CD14-positive monocyte (primary cell): ENCODE measurements around the gene LYRM4. TPM values are rescaled to one million over a fixed set of nuclear protein-coding genes. Genes with fewer than 3 reads are reported as not detected.

Source experiments
- DNase-seq, 3 donors: peaks; one replicate each; pipeline ENCODE4 v3.0.0-alpha.2; 2011 to 2022
- H2AFZ ChIP-seq: 2 replicates; pipeline ENCODE4 v1.6.0; 2012; ENCODE audit warnings: mild to moderate bottlenecking, low read depth, low read length, inconsistent platforms; ENCODE audit not compliant: insufficient read depth, poor library complexity, severe bottlenecking
- H3K27ac ChIP-seq, 2 donors: 1 replicate in 1 of 2; 2 replicates in 1 of 2; pipeline ENCODE4 v1.5.1; 2012 to 2013; ENCODE audit warnings: low read length in 2 of 2, control low read depth in 1 of 2, inconsistent platforms in 1 of 2, low read depth in 1 of 2, mild to moderate bottlenecking in 1 of 2
- H3K27me3 ChIP-seq, 2 donors: one replicate each; pipeline versions ENCODE4 v1.6.0 to v1.6.1; 2011 to 2013; ENCODE audit warnings: low read length in 2 of 2; ENCODE audit not compliant: control insufficient read depth in 2 of 2, insufficient read depth in 2 of 2
- H3K36me3 ChIP-seq, 2 donors: replicated peaks in 1 of 2; 1 replicate in 1 of 2; 2 replicates in 1 of 2; pipeline versions ENCODE4 v1.5.1 to v1.6.1; 2012 to 2013; ENCODE audit warnings: low read length in 2 of 2, control low read depth in 1 of 2, inconsistent platforms in 1 of 2, mild to moderate bottlenecking in 1 of 2; ENCODE audit not compliant: insufficient read depth in 2 of 2, control insufficient read depth in 1 of 2
- H3K4me1 ChIP-seq, 2 donors: 1 replicate in 1 of 2; 2 replicates in 1 of 2; pipeline versions ENCODE4 v1.5.1 to v1.6.1; 2012 to 2013; ENCODE audit warnings: low read length in 2 of 2, control low read depth in 1 of 2, inconsistent platforms in 1 of 2, mild to moderate bottlenecking in 1 of 2, moderate library complexity in 1 of 2; ENCODE audit not compliant: insufficient read depth in 2 of 2, control insufficient read depth in 1 of 2
- H3K4me2 ChIP-seq: replicated peaks from 2 replicates; pipeline ENCODE3; 2012; ENCODE audit warnings: low read length, moderate library complexity, mild to moderate bottlenecking; ENCODE audit not compliant: poor library complexity, severe bottlenecking; ENCODE audit errors: extremely low read depth
- H3K4me3 ChIP-seq, 3 experiments: fragments of 200-600 bp in 1 of 3; sonication (generic) in 1 of 3; replicated peaks in 1 of 3; 1 replicate in 2 of 3; 2 replicates in 1 of 3; pipeline ENCODE4 v1.5.1; 2011 to 2013; ENCODE audit warnings: low read length in 3 of 3, mild to moderate bottlenecking in 3 of 3, control low read depth in 2 of 3, low read depth in 2 of 3, inconsistent platforms in 1 of 3, moderate library complexity in 1 of 3
- H3K79me2 ChIP-seq: 2 replicates; pipeline ENCODE4 v1.6.0; 2012; ENCODE audit warnings: mild to moderate bottlenecking, control low read depth, inconsistent platforms, low read length, moderate library complexity; ENCODE audit not compliant: insufficient read depth
- H3K9ac ChIP-seq: 2 replicates; pipeline ENCODE4 v1.6.0; 2017; ENCODE audit warnings: low read length, mild to moderate bottlenecking; ENCODE audit not compliant: insufficient read depth, poor library complexity, severe bottlenecking
- H3K9me3 ChIP-seq, 2 donors: replicated peaks in 1 of 2; 1 replicate in 1 of 2; 2 replicates in 1 of 2; pipeline versions ENCODE4 v1.5.1 to v1.6.1; 2012 to 2013; ENCODE audit warnings: low read length in 2 of 2, control low read depth in 1 of 2; ENCODE audit not compliant: control insufficient read depth in 1 of 2, insufficient read depth in 1 of 2
- H4K20me1 ChIP-seq: 2 replicates; pipeline ENCODE4 v1.6.0; 2012; ENCODE audit warnings: mild to moderate bottlenecking, low read length, control low read depth, moderate library complexity; ENCODE audit not compliant: insufficient read depth
- H3K27ac Mint-ChIP-seq, 7 donors: one replicate each; pipeline ENCODE4 v1.8.0; 2020; ENCODE audit warnings: mild to moderate bottlenecking in 7 of 7, mixed read lengths in 7 of 7, moderate library complexity in 6 of 7, inconsistent platforms in 2 of 7
- H3K27me3 Mint-ChIP-seq, 3 donors: one replicate each; pipeline ENCODE4 v1.8.0; 2021 to 2022; ENCODE audit warnings: low read depth in 3 of 3, mild to moderate bottlenecking in 3 of 3, mixed read lengths in 3 of 3, moderate library complexity in 3 of 3, inconsistent platforms in 1 of 3
- H3K36me3 Mint-ChIP-seq, 2 donors: one replicate each; pipeline ENCODE4 v1.8.0; 2020; ENCODE audit warnings: mixed read lengths in 2 of 2, inconsistent platforms in 1 of 2, mild to moderate bottlenecking in 1 of 2
- H3K4me1 Mint-ChIP-seq: one replicate; pipeline ENCODE4 v1.8.0; 2020; ENCODE audit warnings: mild to moderate bottlenecking, mixed read lengths
- H3K4me3 Mint-ChIP-seq, 2 donors: one replicate each; pipeline ENCODE4 v1.8.0; 2020; ENCODE audit warnings: mild to moderate bottlenecking in 2 of 2, mixed read lengths in 2 of 2, moderate library complexity in 1 of 2
- H3K9me3 Mint-ChIP-seq, 7 donors: one replicate each; pipeline ENCODE4 v1.8.0; 2020 to 2022; ENCODE audit warnings: mixed read lengths in 7 of 7, mild to moderate bottlenecking in 6 of 7, moderate library complexity in 6 of 7, inconsistent platforms in 2 of 7
- WGBS: methylation state at CpG from one replicate; pipeline ENCODE4 v1.1.5; 2013; ENCODE audit warnings: missing lambda C conversion rate; ENCODE audit not compliant: insufficient coverage; 5-methylcytosine and 5-hydroxymethylcytosine counted together
- intact Hi-C, 2 donors: fragments of 100-400 bp; cut with micrococcal nuclease; formaldehyde crosslinking; loops; one replicate each; pipeline versions ENCODE4 v1.15.0 to v1.15.1; 2023
- polyA plus RNA-seq, 3 donors: library from polyadenylated mRNA; depleted of rRNA in 1 of 3; unstranded in 2 of 3; stranded (reverse) in 1 of 3; fragments of 300-500 nt in 2 of 3; fragments of >200 nt in 1 of 3; fragmentation: Illumina TruSeq in 2 of 3; gene quantifications; 1 replicate in 2 of 3; 2 replicates in 1 of 3; pipeline ENCODE4 v1.2.3, GENCODE V29; 2012 to 2021
- TF ChIP-seq, protein P1 (sequence below): fragments of 200-600 bp; IDR thresholded peaks from one replicate; pipeline ENCODE4 v1.8.0; 2022; ENCODE audit warnings: antibody characterized with exemption, mild to moderate bottlenecking

Gene LYRM4
- polyA plus RNA-seq, 3 donors = 13.7 to 19.6 (median 18.1) TPM

DNA sequence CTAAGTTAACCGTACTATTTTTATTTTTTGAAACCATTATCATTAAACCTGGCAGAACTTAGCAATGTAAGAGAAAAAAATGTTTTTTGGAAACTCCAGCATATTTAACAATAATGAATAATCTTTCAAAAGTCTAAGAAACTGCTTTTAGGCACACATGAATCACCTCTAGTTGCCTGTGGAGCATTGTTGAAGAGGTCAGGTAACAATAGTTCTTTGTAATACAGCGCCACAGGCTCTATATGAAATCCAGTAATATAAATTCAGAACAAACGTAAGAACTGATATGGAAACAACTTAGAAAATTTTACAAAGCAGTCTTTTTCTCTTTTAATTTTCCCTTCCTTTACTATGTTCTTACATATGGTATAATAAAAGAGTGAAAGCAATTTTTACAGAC is 10.3 kb downstream of the LYRM4 start:
- Histone ChIP-seq H3K9ac (no peak overlapping the region), H3K4me1 (no peaks in the 10 kb centered on the region), H3K9me3 (no peaks in the 10 kb centered on the region), H3K27me3 (no peaks in the 10 kb centered on the region), H2AFZ (no peak overlapping the region), H3K4me2 (no peak overlapping the region), H4K20me1 (no peaks in the 10 kb centered on the region), H3K36me3 (peaks cover 0 to 7% of the 10 kb centered on the region in 2 donors), H3K4me3 (no peak overlapping the region), H3K27ac (no peak overlapping the region), H3K79me2 (no peaks in the 10 kb centered on the region)
- Mint-ChIP-seq H3K27me3 (peaks cover 0 to 2% (median 0%) of the 10 kb centered on the region in 3 donors), H3K4me3 (no peak overlapping the region), H3K9me3 (peaks cover 0 to 3% (median 0%) of the 10 kb centered on the region in 7 donors), H3K27ac (no peak overlapping the region), H3K4me1 (peaks cover 2% of the 10 kb centered on the region), H3K36me3 (peaks cover 11 to 14% of the 10 kb centered on the region in 2 donors)
- intact Hi-C loops = no loop called here
- no CpG with 5 or more reads among the region's 3 CpGs for WGBS
- TF ChIP-seq, protein P1, sequence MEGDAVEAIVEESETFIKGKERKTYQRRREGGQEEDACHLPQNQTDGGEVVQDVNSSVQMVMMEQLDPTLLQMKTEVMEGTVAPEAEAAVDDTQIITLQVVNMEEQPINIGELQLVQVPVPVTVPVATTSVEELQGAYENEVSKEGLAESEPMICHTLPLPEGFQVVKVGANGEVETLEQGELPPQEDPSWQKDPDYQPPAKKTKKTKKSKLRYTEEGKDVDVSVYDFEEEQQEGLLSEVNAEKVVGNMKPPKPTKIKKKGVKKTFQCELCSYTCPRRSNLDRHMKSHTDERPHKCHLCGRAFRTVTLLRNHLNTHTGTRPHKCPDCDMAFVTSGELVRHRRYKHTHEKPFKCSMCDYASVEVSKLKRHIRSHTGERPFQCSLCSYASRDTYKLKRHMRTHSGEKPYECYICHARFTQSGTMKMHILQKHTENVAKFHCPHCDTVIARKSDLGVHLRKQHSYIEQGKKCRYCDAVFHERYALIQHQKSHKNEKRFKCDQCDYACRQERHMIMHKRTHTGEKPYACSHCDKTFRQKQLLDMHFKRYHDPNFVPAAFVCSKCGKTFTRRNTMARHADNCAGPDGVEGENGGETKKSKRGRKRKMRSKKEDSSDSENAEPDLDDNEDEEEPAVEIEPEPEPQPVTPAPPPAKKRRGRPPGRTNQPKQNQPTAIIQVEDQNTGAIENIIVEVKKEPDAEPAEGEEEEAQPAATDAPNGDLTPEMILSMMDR = no peak
- DNase-seq = no peak

GRCh38 chr6:5249451-5250122 is 11.2 kb downstream of the LYRM4 start:
- intact Hi-C loops = no loop called here
- Mint-ChIP-seq H3K9me3 (peaks cover 0 to 3% (median 0%) of the 10 kb centered on the region in 7 donors), H3K27ac (no peak overlapping the region), H3K4me3 (no peak overlapping the region), H3K36me3 (peaks cover 11 to 12% of the 10 kb centered on the region in 2 donors), H3K27me3 (peaks cover 0 to under 1% (median 0%) of the 10 kb centered on the region in 3 donors), H3K4me1 (peaks cover 2% of the 10 kb centered on the region)
- Histone ChIP-seq H3K79me2 (no peaks in the 10 kb centered on the region), H3K9ac (no peak overlapping the region), H3K4me3 (no peak overlapping the region), H2AFZ (no peak overlapping the region), H4K20me1 (no peaks in the 10 kb centered on the region), H3K4me2 (no peak overlapping the region), H3K36me3 (peaks cover 0 to 7% of the 10 kb centered on the region in 2 donors), H3K27me3 (no peaks in the 10 kb centered on the region), H3K27ac (no peak overlapping the region), H3K4me1 (no peaks in the 10 kb centered on the region), H3K9me3 (no peaks in the 10 kb centered on the region)
- no CpG with 5 or more reads among the region's 5 CpGs for WGBS
- TF ChIP-seq, protein P1 = no peak
- DNase-seq = no peak
